Sigmoid colon (tissue), 7 donors: ENCODE measurements around the gene PLD2. TPM values are rescaled to one million over a fixed set of nuclear protein-coding genes. Genes with fewer than 3 reads are reported as not detected.
A peak's percentile ranks its signal among the peaks of the same experiment; 100 is the strongest.

ENCODE experiments used
- DNase-seq: peaks from one replicate; pipeline ENCODE4 v3.0.0-alpha.2; 2019
- H3K27ac ChIP-seq, 4 donors: fragments of 200-600 bp; sonication (generic); one replicate each; pipeline ENCODE4 v1.5.1; 2016 to 2019; ENCODE audit warnings: mild to moderate bottlenecking in 1 of 4
- H3K27me3 ChIP-seq, 3 donors: fragments of 200-600 bp; sonication (generic); one replicate each; pipeline ENCODE4 v1.5.1; 2019; ENCODE audit warnings: mild to moderate bottlenecking in 1 of 3
- H3K36me3 ChIP-seq, 4 donors: fragments of 200-600 bp; sonication (generic); one replicate each; pipeline ENCODE4 v1.5.1; 2016 to 2019
- H3K4me1 ChIP-seq, 4 donors: fragments of 200-600 bp; sonication (generic); one replicate each; pipeline ENCODE4 v1.5.1; 2017 to 2019
- H3K4me3 ChIP-seq, 4 donors: fragments of 200-600 bp; sonication (generic); one replicate each; pipeline ENCODE4 v1.5.1; 2017 to 2019; ENCODE audit warnings: mild to moderate bottlenecking in 2 of 4, moderate library complexity in 1 of 4
- H3K9me3 ChIP-seq, 4 donors: fragments of 200-600 bp in 3 of 4; sonication (generic) in 3 of 4; one replicate each; pipeline versions ENCODE4 v1.5.1 to v1.6.1; 2013 to 2019
- EP300 ChIP-seq, 4 donors: sonication (generic); formaldehyde crosslinking; IDR thresholded peaks; one replicate each; pipeline ENCODE4 v1.6.1; 2017; ENCODE audit warnings: antibody characterized with exemption in 4 of 4
- POLR2A ChIP-seq, 2 donors: fragments of 450-650 bp; IDR thresholded peaks; one replicate each; pipeline ENCODE4 v1.6.1; 2016; ENCODE audit warnings: antibody characterized with exemption in 2 of 2, mild to moderate bottlenecking in 2 of 2, moderate library complexity in 2 of 2
- POLR2AphosphoS5 ChIP-seq, 4 donors: sonication (generic); formaldehyde crosslinking; IDR thresholded peaks; one replicate each; pipeline ENCODE4 v1.6.1; 2017; ENCODE audit warnings: antibody characterized with exemption in 4 of 4
- WGBS, 2 donors: extraction: QIAGEN DNeasy Blood & Tissue Kit; methylation state at CpG; one replicate each; pipeline ENCODE4 v1.1.7; 2013; 5-methylcytosine and 5-hydroxymethylcytosine counted together
- intact Hi-C: fragments of 100-400 bp; cut with DNase I; formaldehyde crosslinking; loops from one replicate; pipeline ENCODE4 v1.15.1; 2023
- polyA plus RNA-seq, 3 donors: library from polyadenylated mRNA; stranded (reverse); fragments of 200-250 nt; gene quantifications; one replicate each; pipeline ENCODE4 v1.2.3, GENCODE V29; 2013
- total RNA-seq, 4 donors: library from RNA; depleted of rRNA; stranded (reverse); fragments of >200 nt; gene quantifications; one replicate each; pipeline ENCODE4 v1.1.0, GENCODE V29; 2016
- TF ChIP-seq, protein P1 (sequence below), 4 experiments: fragments of 450-650 bp in 3 of 4; fragments of 200-600 bp in 1 of 4; IDR thresholded peaks; one replicate each; pipeline ENCODE4 v1.5.1; 2016 to 2019; ENCODE audit warnings: antibody characterized with exemption in 4 of 4, mild to moderate bottlenecking in 3 of 4, moderate library complexity in 2 of 4
- donor health status: healthy with polysubstance abuse.
- donor health status: Bipolar disorder and iron deficiency.
- donor health status: healthy.

The PLD2 gene
- total and polyA plus RNA-seq, 7 donors = 6.0 to 20.5 (median 12.1) TPM

- TF ChIP-seq EP300 (IDR thresholded peaks at IDR 0.05) (no peak), POLR2AphosphoS5 (IDR thresholded peaks at IDR 0.05) (no peak), POLR2A (IDR thresholded peaks at IDR 0.05) (no peak)
- TF ChIP-seq, protein P1, sequence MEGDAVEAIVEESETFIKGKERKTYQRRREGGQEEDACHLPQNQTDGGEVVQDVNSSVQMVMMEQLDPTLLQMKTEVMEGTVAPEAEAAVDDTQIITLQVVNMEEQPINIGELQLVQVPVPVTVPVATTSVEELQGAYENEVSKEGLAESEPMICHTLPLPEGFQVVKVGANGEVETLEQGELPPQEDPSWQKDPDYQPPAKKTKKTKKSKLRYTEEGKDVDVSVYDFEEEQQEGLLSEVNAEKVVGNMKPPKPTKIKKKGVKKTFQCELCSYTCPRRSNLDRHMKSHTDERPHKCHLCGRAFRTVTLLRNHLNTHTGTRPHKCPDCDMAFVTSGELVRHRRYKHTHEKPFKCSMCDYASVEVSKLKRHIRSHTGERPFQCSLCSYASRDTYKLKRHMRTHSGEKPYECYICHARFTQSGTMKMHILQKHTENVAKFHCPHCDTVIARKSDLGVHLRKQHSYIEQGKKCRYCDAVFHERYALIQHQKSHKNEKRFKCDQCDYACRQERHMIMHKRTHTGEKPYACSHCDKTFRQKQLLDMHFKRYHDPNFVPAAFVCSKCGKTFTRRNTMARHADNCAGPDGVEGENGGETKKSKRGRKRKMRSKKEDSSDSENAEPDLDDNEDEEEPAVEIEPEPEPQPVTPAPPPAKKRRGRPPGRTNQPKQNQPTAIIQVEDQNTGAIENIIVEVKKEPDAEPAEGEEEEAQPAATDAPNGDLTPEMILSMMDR (IDR thresholded peaks at IDR 0.05) = no peak
- Histone ChIP-seq H3K4me1 (peaks cover 0 to 15% (median 8%) of the 10 kb centered on the region in 4 donors), H3K27me3 (no peaks in the 10 kb centered on the region), H3K9me3 (no peaks in the 10 kb centered on the region), H3K36me3 (no peaks in the 10 kb centered on the region), H3K27ac (peak overlapping the region in 1 of 4 donors; percentile 10), H3K4me3 (no peak overlapping the region)
- intact Hi-C loops = no loop called here
- DNase-seq = no peak
Observed at GRCh38 chr17:4852567-4853207, 45.7 kb downstream of the PLD2 start.

DNA sequence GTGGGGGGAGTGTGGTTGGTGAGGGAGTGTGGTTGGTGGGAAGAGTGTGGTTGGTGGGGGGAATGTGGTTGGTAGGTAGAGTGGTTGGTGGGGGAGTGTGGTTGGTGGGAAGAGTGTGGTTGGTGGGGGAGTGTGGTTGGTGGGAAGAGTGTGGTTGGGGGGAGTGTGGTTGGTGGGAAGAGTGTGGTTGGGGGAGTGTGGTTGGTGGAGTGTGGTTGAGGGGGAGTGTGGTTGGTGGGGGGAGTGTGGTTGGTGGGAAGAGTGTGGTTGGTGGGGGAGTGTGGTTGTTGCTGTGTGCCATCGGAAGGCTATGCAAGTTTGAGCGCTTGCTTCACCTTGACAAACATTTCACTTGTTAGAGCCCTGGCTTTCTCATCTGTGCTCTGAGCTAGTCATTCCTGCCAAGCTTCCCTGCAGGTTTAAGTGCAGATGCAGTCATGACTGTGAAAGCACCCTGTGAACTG, 46.3 kb downstream of the PLD2 start:
- Histone ChIP-seq H3K4me3 (no peak overlapping the region), H3K36me3 (no peaks in the 10 kb centered on the region), H3K9me3 (no peaks in the 10 kb centered on the region), H3K27ac (no peak overlapping the region), H3K27me3 (no peaks in the 10 kb centered on the region), H3K4me1 (peaks cover 0 to 20% (median 14%) of the 10 kb centered on the region in 4 donors)
- no peak for DNase-seq
- intact Hi-C loops = no loop called here
- 68 to 92% methylated on average over 2 of the region's 2 CpGs for WGBS, 2 donors
- no peak for TF ChIP-seq POLR2AphosphoS5 (IDR thresholded peaks at IDR 0.05)
- no peak for TF ChIP-seq EP300 (IDR thresholded peaks at IDR 0.05)
- no peak for TF ChIP-seq POLR2A (IDR thresholded peaks at IDR 0.05)
- TF ChIP-seq, protein P1 (IDR thresholded peaks at IDR 0.05) = no peak

DNA sequence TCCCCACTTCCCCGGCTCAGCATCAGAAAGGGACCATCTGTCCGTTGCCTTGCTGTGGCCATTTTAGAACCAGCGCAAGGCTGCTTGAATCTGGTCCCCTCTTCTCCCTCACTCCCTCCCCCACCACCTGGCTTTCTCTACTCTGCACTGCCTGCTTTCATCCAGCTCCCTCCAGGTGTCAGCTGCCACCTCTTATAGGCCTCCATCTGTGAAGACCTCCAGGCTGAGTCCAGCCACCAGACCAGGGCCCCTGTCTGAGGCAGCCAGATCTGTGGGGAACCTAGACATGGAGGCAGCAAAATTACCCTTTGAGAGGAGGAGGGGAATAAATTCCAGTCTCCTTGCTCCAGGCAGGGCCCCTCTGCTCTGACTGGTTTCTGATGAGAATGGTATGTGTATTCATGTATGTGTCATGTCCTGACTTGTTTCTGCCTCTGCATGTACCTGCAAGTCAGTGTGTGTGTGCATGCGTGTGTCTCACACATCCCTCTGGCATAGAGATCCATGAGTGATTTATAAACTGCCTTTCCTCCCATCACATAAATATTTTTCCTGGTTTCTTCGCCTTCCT, 47.2 kb downstream of the PLD2 start:
- intact Hi-C loops = no loop called here
- no peaks in the 10 kb centered on the region for H3K36me3 ChIP-seq
- H3K27ac ChIP-seq = no peak overlapping the region
- no peaks in the 10 kb centered on the region for H3K27me3 ChIP-seq
- no peaks in the 10 kb centered on the region for H3K9me3 ChIP-seq
- 93 to 95% methylated on average over 5 of the region's 5 CpGs for WGBS, 2 donors
- TF ChIP-seq EP300 (IDR thresholded peaks at IDR 0.05) (no peak), POLR2AphosphoS5 (IDR thresholded peaks at IDR 0.05) (no peak), POLR2A (IDR thresholded peaks at IDR 0.05) (no peak)
- TF ChIP-seq, protein P1 (IDR thresholded peaks at IDR 0.05) = no peak
- DNase-seq = no peak
- no peak overlapping the region for H3K4me3 ChIP-seq
- peaks cover 0 to 25% (median 23%) of the 10 kb centered on the region in 4 donors for H3K4me1 ChIP-seq

DNA sequence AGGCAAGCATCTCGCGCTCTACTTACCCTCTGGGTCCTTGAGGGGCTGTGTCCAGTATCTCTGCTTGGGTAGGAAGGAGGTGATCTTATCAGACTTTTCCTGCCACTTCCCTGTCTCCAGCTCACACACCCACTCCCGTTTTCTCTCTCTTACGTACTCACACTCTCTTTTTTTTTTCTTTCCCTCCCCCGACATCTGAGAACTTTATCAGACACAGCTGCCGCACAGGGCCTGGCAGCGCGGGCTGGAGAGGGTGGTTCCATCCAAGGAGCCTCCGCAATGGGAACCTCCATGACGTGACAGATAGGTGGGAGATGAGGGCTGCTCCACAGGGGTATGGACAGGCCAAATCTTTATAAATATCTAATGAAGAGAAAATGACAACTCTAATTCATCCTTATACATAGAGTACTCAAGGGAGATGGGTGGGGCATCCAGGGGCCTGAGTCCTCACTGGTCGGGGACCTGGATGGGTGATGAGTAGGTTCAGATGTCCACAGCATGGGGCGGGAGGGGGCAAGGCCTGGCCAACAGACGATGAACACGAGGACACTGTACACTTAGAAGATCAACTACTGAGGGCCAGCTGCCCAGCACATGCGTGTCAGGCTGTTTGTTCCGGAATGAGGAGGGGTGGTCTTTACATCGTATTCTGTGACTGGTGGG, 49.5 kb downstream of the PLD2 start:
- peaks cover 0 to 7% (median 0%) of the 10 kb centered on the region in 4 donors for H3K36me3 ChIP-seq
- DNase-seq = no peak
- 91% methylated on average over 17 of the region's 17 CpGs for WGBS, 2 donors
- H3K27ac ChIP-seq = no peak overlapping the region
- H3K27me3 ChIP-seq = no peaks in the 10 kb centered on the region
- intact Hi-C loops = no loop called here
- H3K9me3 ChIP-seq = no peaks in the 10 kb centered on the region
- H3K4me3 ChIP-seq = no peak overlapping the region
- peaks cover 0 to 28% (median 25%) of the 10 kb centered on the region in 4 donors for H3K4me1 ChIP-seq
- TF ChIP-seq, protein P1 (IDR thresholded peaks at IDR 0.05) = no peak
